Measurements from ENCODE around the gene HOMEZ.

The HOMEZ gene

GRCh38 chr14:23307687-23308644 is 22.0 kb upstream of the HOMEZ start:
- DNase-seq (ENCODE audit: low read depth, low spot score), result no peak

- DNase-seq (ENCODE audit: low read depth, low spot score), result no peak
Measured at GRCh38 chr14:23307146-23307530, 21.2 kb upstream of the HOMEZ start.

GRCh38 chr14:23306412-23307145 is 20.6 kb upstream of the HOMEZ start, which contains the start of gene BCL2L2:
TSS of gene BCL2L2 (plus strand) at chr14:23306833. CDS start at chr14:23307768, 935 bp downstream.
- DNase-seq (ENCODE audit: low read depth, low spot score), result no peak

- DNase-seq (ENCODE audit: low read depth, low spot score), result no peak
Measured at GRCh38 chr14:23302290-23303225, 16.6 kb upstream of the HOMEZ start, which contains the start of gene PPP1R3E. TSS of gene PPP1R3E (minus strand) at chr14:23302859. CDS start at chr14:23302576, 283 bp downstream.

- DNase-seq (ENCODE audit: low read depth, low spot score), result no peak
Measured at GRCh38 chr14:23301969-23302289, 16.0 kb upstream of the HOMEZ start.

- peak; percentile 85 for DNase-seq (ENCODE audit: low read depth, low spot score)
Measured at GRCh38 chr14:23301288-23301968, 15.5 kb upstream of the HOMEZ start.

GRCh38 chr14:23300687-23301223 is 14.8 kb upstream of the HOMEZ start:
- DNase-seq (ENCODE audit: low read depth, low spot score), result no peak

GRCh38 chr14:23299986-23300686 is 14.2 kb upstream of the HOMEZ start:
- no peak for DNase-seq (ENCODE audit: low read depth, low spot score)

- DNase-seq (ENCODE audit: low read depth, low spot score), result no peak
Measured at GRCh38 chr14:23299211-23299957, 13.5 kb upstream of the HOMEZ start.

- no peak for DNase-seq (ENCODE audit: low read depth, low spot score)
Measured at GRCh38 chr14:23297611-23298277, 11.8 kb upstream of the HOMEZ start.

GRCh38 chr14:23297096-23297495 is 11.2 kb upstream of the HOMEZ start:
- no peak for DNase-seq (ENCODE audit: low read depth, low spot score)

GRCh38 chr14:23296012-23296777 is 10.3 kb upstream of the HOMEZ start:
- DNase-seq (ENCODE audit: low read depth, low spot score), result no peak

- no peak for DNase-seq (ENCODE audit: low read depth, low spot score)
Measured at GRCh38 chr14:23294734-23295561, 9.0 kb upstream of the HOMEZ start.

- DNase-seq (ENCODE audit: low read depth, low spot score), result no peak
Measured at GRCh38 chr14:23286902-23287479, 1.1 kb upstream of the HOMEZ start.

GRCh38 chr14:23285530-23286019 is 357 bp downstream of the HOMEZ start:
- no peak for DNase-seq (ENCODE audit: low read depth, low spot score)

Data from iPS DF 19.7 (cell line).